ENCODE measurements around the gene CORT.

GRCh38 chr1:10407201-10407600 lies 42.6 kb upstream of the CORT start:
- TF ChIP-seq POLR2A (IDR thresholded peaks at IDR 0.05) (no peak), CTCF (IDR thresholded peaks at IDR 0.05) (no peak)
